ENCODE results near the gene AMPD1. TPM values are rescaled to one million over a fixed set of nuclear protein-coding genes. Genes with fewer than 3 reads are reported as not detected.

AMPD1 gene
- 1 to 10 TPM in 1 of 5 donors, under 1 TPM in 1, not detected in 3; 0.18 to 3.0 TPM for polyA plus RNA-seq (ENCODE audit: insufficient read depth in 1 of 5, insufficient read length in 5 of 5, low replicate concordance in 1 of 5)
- long read RNA-seq, donor 1: 0 reads
- long read RNA-seq, donor 2: 0 reads
- long read RNA-seq, donor 3: 0 reads
- long read RNA-seq, donor 4: 0 reads
- long read RNA-seq, donor 5: 0 reads
- long read RNA-seq, donor 6: 0 reads
- long read RNA-seq, donor 7: 0 reads
- long read RNA-seq, donor 8: 0 reads

DNA sequence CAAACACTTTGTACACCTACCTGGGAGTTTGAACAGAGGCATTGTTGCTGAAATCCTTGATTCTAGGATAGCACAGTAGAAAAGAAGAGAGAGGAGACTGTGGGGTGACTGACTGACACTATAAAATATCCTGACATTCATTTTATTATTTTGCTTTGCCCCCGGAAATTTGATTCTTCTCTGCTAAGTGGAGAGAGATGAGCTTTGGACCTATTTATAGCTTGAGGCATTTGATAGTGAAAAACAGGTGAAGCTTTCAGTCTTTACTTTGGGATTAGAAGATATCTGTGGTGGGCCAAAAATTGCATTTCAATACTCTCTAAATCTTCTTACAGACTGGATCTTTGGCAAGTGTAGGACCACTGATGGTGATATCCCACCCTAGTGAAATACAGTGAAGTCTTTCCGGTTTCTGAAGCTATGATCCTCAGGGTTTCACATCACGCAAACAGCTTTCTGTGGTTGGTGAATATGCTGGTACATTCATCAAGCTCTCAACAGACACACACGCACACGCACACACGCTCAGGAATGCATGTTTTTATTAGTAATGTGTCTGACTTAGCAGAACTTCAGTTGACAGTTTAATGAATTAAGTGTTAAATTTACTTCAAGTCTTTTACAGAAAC, at the start of gene AMPD1:
TSS of gene AMPD1 (minus strand) at position 117 of the 629 bp plus-strand sequence. CDS start at position 42, 75 bp downstream.
- DNase-seq: no peak

DNA sequence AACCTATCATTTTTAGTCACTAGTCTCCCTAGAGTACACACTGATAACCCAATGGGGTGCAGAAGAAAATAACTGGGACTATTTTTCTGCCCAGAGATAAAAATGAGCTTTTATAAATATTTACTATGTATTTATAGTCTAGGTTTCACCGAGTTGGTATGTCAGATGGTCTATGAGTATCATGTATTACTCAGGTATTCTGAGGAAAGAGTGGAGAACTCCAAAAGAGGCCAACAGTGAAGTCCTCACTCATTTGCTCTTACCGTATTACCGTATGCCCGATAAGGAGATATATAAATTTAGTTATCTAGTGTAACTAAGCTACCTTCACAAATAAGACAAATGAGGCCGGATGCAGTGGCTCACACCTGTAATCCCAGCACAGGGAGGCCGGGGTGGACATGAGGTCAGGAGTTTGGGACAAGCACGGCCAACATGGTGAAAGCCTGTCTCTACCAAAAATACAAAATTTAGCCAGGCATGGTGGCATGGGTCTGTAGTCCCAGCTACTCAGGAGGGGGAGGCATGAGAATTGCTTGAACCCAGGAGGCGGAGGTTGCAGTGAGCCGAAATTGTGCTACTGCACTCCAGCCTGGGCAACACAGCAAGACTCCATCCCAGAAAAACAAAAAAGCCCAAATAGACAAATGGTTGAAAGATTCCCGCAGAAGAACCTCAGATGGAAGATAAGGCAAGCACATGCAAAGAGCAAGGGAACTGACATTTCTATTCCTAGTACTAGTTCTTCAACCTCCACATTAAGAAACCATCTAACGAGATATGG, 46.8 kb upstream of the AMPD1 start:
- no peak for DNase-seq

DNA sequence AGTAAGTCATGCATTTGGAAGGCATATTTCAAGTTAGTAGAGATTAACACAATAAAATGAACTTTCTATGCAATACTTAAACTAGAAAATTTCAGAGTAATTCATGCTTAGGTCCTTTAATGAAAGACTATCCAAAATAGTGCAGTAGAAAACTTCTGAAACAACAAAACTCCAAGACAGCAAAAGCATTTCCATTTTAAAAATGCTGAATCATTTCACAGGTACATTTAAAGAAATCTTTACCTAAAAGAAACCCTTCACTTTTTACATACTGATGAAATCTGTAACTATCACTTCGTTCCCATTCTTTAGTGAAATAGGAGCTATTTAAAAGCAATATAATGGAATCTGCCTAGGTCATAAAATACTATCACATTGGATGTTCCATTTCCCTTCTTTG, 45.0 kb upstream of the AMPD1 start:
- DNase-seq: no peak

DNA sequence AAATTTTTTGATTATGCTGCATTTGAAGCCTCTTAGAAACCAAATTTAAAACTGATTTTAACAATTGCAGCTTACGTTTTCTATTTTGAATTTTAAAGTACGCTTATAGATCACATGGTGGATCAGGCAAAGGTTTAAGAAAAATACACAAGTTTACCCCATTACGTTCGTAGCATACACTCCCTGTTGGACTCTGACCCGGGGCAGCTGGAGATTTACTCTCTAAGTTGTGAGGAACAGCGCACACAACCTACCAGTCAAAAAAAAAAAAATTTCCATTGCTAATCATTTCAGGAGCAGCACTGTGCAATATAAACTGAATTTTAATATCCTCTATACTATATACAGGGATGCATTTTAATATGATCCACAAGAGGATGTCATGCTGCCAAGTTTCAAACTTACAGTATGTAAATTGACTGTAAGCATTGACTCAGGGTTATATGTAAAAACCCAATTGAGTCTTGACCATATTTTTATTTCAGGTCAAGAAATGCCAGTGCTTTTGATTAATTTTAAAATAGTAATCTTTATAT, 42.0 kb upstream of the AMPD1 start:
- DNase-seq: no peak

DNA sequence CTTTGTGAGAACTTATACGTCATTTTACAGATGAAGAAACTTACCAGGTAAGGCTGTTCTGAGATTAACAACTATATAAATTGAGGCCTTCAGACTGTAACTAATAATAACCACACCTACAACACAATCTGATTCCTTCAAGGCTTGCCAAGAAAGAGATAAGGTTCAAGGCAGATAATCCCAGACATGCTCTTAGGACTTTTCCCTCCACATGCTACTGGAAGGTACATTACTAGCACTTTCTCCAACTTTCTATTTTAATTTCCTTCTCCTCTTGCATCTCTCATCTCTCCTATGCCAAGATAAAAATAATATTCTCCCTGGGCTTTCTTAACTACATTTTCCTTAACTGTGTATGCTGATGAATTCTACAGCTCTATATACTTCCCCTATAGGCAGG, 40.1 kb upstream of the AMPD1 start:
- no peak for DNase-seq

- no peak for DNase-seq
Observed at GRCh38 chr1:114729782-114730181, 34.4 kb upstream of the AMPD1 start.

- no peak for DNase-seq
Observed at GRCh38 chr1:114728553-114728952, 33.2 kb upstream of the AMPD1 start.

- no peak for DNase-seq
Observed at GRCh38 chr1:114725230-114725629, 29.9 kb upstream of the AMPD1 start.

- DNase-seq: no peak
Observed at GRCh38 chr1:114723915-114724314, 28.6 kb upstream of the AMPD1 start.

DNA sequence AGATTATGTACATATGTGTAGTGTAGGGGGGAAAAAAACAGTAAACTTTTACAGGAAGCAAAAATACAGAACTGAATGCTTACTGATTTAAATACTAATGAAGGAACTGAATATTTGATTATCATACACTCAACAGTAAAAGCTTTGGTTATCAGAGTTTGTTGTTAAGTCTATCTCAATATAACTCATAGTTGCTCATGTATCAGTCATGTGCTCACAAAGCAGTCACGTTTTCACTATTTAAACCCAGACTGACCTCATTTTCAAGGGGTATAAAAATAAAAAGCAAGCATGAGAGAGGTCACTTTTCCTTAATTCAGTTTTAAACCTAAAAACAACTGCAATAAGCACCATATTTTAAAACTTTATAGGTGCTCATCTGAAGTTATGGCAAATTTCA, 28.1 kb upstream of the AMPD1 start:
- no peak for DNase-seq

- DNase-seq: no peak
Observed at GRCh38 chr1:114720492-114720891, 25.1 kb upstream of the AMPD1 start.

GRCh38 chr1:114719424-114719787, 24.1 kb upstream of the AMPD1 start:
- DNase-seq: no peak

DNA sequence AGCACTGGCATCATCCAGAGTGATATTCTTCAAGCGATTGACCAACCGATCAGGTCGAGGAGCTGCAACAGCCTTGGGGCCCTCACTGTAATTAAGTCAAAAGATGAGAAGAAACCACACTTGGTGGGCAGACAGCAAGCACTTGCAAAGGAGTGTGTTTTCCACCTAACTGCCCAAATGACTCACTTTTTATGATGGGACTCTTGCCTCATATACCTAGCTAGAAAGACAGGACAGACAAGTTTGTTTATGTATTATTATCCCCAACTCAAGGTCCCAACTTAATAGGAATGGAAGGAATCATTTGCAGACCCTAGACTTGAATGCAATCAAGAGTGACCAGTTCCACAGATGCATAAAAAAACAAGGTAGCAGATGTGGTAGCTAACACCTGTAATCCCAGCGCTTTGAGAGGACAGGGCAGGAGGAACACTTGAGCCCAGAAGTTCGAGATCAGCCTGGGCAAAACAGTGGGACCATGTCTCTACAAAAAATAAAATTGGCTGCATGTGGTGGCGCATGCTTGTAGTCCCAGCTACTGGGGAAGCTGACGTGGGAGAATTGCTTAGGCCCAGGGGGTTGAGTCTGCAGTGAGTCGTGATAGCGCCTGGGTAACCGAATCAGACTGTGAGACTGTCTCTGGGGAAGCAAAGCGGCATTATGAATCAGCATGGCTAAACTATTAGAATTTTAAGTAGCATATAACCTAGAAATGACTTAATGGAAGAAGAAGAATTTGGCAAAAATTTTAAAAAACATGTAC, 23.5 kb upstream of the AMPD1 start:
- DNase-seq: no peak

- DNase-seq: peak; percentile 90 to 92
Observed at GRCh38 chr1:114716304-114717170, 21.2 kb upstream of the AMPD1 start, which contains the start of gene NRAS. NRAS (minus strand) TSS chr1:114716771; CDS start chr1:114716160, 611 bp downstream.

DNA sequence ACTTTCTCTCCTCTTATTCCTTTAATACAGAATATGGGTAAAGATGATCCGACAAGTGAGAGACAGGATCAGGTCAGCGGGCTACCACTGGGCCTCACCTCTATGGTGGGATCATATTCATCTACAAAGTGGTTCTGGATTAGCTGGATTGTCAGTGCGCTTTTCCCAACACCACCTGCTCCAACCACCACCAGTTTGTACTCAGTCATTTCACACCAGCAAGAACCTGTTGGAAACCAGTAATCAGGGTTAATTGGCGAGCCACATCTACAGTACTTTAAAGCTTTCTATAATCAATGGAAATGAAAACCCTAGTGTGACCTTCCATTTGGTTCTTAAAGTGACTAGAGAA, 20.6 kb upstream of the AMPD1 start:
- DNase-seq: peak in 1 of 2 donors; percentile 1

DNA sequence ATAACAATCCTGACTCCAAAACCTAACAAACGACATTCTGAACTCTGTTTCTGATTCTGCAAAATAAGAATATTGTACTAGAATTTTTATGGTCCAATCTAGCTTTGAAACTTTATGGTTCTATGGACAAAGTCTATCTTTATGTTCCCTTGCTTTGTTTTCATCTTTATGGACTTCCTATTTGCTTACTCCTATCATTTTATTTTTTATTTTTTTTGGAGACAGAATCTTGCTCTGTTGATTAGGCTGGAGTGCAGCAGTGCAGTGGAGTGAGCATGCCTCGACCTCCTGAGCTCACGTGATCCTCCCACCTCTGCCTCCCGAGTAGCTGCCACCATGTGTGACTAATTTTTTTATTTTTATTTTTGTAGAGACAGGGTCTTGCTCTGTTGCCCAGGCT, 17.6 kb upstream of the AMPD1 start:
- DNase-seq: no peak

DNA sequence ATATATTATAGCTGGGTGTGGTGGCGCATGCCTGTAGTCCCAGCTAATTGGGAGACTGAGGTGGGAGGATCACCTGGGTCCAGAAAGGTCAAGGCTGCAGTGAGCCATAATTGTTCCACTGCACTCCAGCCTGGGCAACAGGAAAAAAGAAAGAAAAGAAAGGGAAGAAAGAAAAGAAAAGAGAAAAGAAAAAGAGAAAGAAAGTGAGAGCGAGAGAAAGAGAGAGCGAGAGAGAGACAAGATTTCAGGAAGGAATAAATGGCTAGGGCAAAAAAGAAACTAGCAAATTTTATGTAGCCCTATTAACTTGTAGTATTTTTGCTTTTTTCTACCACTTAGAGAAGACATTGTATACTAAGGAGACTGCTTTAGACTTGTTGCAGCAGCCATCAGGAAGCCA, 15.0 kb upstream of the AMPD1 start:
- DNase-seq: no peak

- no peak for DNase-seq
Observed at GRCh38 chr1:114707604-114708003, 12.3 kb upstream of the AMPD1 start.

- no peak for DNase-seq
Observed at GRCh38 chr1:114703242-114703641, 7.9 kb upstream of the AMPD1 start.

DNA sequence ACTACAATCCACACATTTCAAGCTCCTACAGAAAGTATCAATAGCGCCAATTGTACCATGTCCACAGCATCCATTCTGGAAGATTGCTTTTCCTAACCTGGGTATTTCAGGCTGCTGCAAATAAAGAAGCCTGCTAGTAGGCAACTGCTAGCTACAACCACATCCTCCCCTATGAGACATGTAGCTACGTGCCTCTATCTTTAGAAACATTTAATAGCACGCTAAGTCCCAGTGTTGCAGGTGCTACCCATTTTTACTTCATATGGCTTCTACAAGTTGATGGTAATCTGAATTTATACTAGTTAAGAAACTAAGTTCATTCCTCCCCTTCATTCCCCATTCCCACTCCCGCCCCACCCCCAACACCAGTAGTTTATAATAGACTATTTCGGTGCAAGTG, 7.4 kb upstream of the AMPD1 start:
- DNase-seq: no peak

DNA sequence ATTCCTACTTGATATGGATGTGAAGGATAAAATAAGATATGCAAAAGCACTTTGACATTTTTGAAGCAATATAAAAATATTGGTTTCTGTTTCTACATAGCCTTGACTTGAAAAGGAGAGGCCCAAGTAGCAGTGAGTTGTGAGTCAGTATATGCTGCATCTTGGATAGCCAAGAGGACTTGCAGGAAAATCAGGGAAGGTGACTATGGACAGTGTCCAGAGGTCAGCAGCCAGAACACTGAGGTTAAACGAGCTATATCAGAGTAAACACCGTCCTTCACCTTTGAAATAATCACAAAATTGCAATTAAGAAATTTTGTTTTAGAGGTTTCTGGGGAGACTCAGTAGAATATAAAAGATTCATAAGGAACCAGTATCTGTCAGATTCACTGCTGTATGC, 6.6 kb upstream of the AMPD1 start:
- DNase-seq: no peak
